KMS-11 (cell line): Measurements from ENCODE around the gene LHX5.
"Not testable (repeated sequence)": the region's sequence is repeated elsewhere in the genome, so short reads cannot be mapped to it uniquely, and the experiment has no call there.

Experiments
- H2AFZ ChIP-seq: fragments of 200-600 bp; sonication (generic); 2 replicates; pipeline ENCODE4 v1.6.1; 2016; ENCODE audit warnings: antibody characterized with exemption, mixed run types, low read depth
- H3K27ac ChIP-seq: fragments of 200-600 bp; sonication (generic); 2 replicates; pipeline ENCODE4 v1.6.1; 2016; ENCODE audit warnings: mild to moderate bottlenecking, mixed run types
- H3K27me3 ChIP-seq: fragments of 200-600 bp; sonication (generic); 2 replicates; pipeline ENCODE4 v1.6.1; 2017; ENCODE audit warnings: mild to moderate bottlenecking, low read depth, mixed run types, moderate library complexity; ENCODE audit not compliant: insufficient read depth
- H3K36me3 ChIP-seq: fragments of 200-600 bp; sonication (generic); 2 replicates; pipeline ENCODE4 v1.6.1; 2017; ENCODE audit warnings: mild to moderate bottlenecking, mixed run types; ENCODE audit not compliant: insufficient read depth
- H3K4me1 ChIP-seq: fragments of 200-600 bp; sonication (generic); 2 replicates; pipeline ENCODE4 v1.6.1; 2016; ENCODE audit warnings: mild to moderate bottlenecking, low read depth, mixed run types; ENCODE audit not compliant: poor library complexity, severe bottlenecking
- H3K4me2 ChIP-seq: fragments of 200-600 bp; sonication (generic); 2 replicates; pipeline ENCODE4 v1.7.0; 2016; ENCODE audit warnings: mild to moderate bottlenecking, mixed run types
- H3K4me3 ChIP-seq: fragments of 200-600 bp; sonication (generic); IDR thresholded peaks from 2 replicates; pipeline ENCODE4 v1.6.1; 2017; ENCODE audit warnings: low read depth, low read length, mixed read lengths; ENCODE audit not compliant: insufficient read depth
- H3K79me2 ChIP-seq: fragments of 200-600 bp; sonication (generic); 2 replicates; pipeline ENCODE4 v1.6.1; 2016; ENCODE audit warnings: low read depth, mixed run types; ENCODE audit not compliant: insufficient read depth
- H3K9ac ChIP-seq: fragments of 200-600 bp; sonication (generic); 2 replicates; pipeline ENCODE4 v1.6.1; 2016; ENCODE audit warnings: mild to moderate bottlenecking, mixed run types
- H4K20me1 ChIP-seq: fragments of 200-600 bp; sonication (generic); 2 replicates; pipeline ENCODE4 v1.6.1; 2016; ENCODE audit warnings: mild to moderate bottlenecking, mixed run types; ENCODE audit not compliant: insufficient read depth
- CTCF ChIP-seq: fragments of 200-600 bp; sonication (generic); conservative IDR thresholded peaks from 2 replicates; pipeline ENCODE4 v1.6.1; 2017; ENCODE audit warnings: low read depth, mild to moderate bottlenecking, antibody characterized with exemption, low read length, moderate library complexity, mixed read lengths

Gene LHX5

DNA sequence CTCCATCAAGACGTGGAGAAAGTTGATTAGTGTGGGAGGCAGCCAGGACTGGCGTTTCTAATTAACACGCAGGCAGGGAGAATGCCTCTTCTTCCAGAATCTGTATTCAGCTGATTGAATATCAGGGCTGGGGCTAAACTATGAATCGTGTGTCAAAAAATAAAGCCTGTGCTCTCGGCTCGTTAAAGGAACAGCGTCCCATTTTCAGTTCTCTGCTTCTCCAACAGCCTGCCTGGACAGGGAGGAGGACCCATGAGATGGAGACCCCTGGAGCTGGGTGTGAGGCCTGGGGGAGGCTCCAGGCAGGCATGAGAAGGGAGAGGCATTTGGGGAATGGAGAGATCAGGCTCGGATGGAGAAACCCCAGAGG is 28.6 kb upstream of the LHX5 start:
- Histone ChIP-seq H4K20me1 (no peaks in the 10 kb centered on the region), H3K4me1 (no peaks in the 10 kb centered on the region), H3K79me2 (no peaks in the 10 kb centered on the region), H3K36me3 (no peaks in the 10 kb centered on the region), H3K4me2 (no peak overlapping the region), H2AFZ (no peak overlapping the region), H3K27ac (no peak overlapping the region), H3K27me3 (no peaks in the 10 kb centered on the region), H3K9ac (no peak overlapping the region), H3K4me3 (no peak overlapping the region)
- no peak for TF ChIP-seq CTCF

DNA sequence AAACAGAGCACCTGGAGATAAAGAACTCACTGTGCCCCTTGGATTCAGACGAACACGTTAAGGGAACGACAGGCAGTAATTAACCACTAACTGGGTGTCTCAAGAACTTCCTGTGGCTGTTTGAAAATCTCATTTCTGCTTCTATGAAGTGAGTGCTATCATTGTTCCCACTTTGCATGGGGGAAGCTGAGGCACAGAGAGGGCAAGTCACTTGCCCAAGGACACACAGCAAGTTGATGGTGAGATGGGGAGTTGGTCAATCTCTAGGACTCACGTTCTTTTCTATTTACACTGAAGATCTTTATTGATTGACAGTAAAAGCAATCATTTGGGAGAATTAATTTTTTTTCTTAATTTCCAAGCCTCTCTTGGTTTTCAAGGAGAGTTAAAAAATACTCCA is 26.8 kb upstream of the LHX5 start:
- Histone ChIP-seq H3K4me2 (no peak overlapping the region), H3K4me3 (no peak overlapping the region), H2AFZ (no peak overlapping the region), H3K27ac (no peak overlapping the region), H3K27me3 (no peaks in the 10 kb centered on the region), H3K36me3 (no peaks in the 10 kb centered on the region), H3K4me1 (no peaks in the 10 kb centered on the region), H3K9ac (no peak overlapping the region), H3K79me2 (no peaks in the 10 kb centered on the region), H4K20me1 (no peaks in the 10 kb centered on the region)
- TF ChIP-seq CTCF: no peak

DNA sequence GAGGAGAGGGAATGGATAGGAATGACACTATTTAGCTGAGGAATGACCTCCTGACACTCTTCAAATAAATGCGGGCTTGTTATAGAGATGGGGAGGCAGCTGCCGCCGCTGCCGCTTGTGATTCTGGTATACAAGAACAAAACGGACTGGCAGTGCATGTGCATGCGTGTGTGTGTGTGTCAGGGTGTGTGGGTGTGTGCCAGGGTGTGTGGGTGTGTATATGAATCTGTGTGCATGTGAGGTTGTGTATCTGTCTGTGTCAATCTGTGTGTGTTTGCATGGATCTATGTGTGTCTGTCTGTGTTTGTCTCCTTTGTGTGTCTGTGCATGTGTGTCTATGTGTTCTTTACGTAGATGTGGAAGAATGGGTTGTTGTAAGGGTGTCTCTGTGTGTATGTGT is 26.0 kb upstream of the LHX5 start:
- Histone ChIP-seq H3K79me2 (no peaks in the 10 kb centered on the region), H3K36me3 (no peaks in the 10 kb centered on the region), H3K9ac (no peak overlapping the region), H3K27ac (no peak overlapping the region), H3K4me3 (no peak overlapping the region), H3K4me2 (no peak overlapping the region), H2AFZ (no peak overlapping the region), H4K20me1 (no peaks in the 10 kb centered on the region), H3K4me1 (no peaks in the 10 kb centered on the region), H3K27me3 (no peaks in the 10 kb centered on the region)
- no peak for TF ChIP-seq CTCF

GRCh38 chr12:113495941-113496340 is 24.3 kb upstream of the LHX5 start:
- H3K36me3 ChIP-seq, H3K4me2 ChIP-seq, H3K27me3 ChIP-seq, H4K20me1 ChIP-seq, H3K9ac ChIP-seq, H3K79me2 ChIP-seq, H3K4me1 ChIP-seq, H3K27ac ChIP-seq, H2AFZ ChIP-seq, H3K4me3 ChIP-seq: not testable (repeated sequence)

DNA sequence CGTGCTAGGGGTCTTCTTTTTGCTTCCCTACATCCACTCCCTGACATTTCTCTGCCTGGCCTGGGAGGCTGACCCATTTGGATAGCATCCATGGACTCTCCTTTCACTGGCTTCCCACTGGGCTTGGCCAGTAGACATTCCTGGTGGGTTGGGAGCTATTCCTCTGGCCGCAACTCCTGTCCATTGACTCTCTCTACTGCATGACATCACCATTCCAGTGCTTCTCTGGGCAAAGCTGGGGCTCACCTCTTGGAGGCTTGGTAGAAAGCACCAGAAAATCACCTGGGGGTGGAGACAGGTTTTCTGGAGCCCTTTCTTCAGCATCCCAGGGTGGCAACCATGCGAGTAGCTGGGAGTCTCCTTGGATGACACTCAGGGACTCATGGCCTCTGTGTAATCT is 16.7 kb upstream of the LHX5 start:
- no peak overlapping the region for H3K4me2 ChIP-seq
- TF ChIP-seq CTCF: no peak
- H3K79me2 ChIP-seq: no peaks in the 10 kb centered on the region
- no peaks in the 10 kb centered on the region for H4K20me1 ChIP-seq
- H3K27me3 ChIP-seq: no peaks in the 10 kb centered on the region
- no peak overlapping the region for H3K9ac ChIP-seq
- no peak overlapping the region for H3K4me3 ChIP-seq
- no peak overlapping the region for H3K27ac ChIP-seq
- no peak overlapping the region for H2AFZ ChIP-seq
- H3K36me3 ChIP-seq: no peaks in the 10 kb centered on the region
- no peaks in the 10 kb centered on the region for H3K4me1 ChIP-seq
